Measurements from ENCODE around the gene CEP112. TPM values are rescaled to one million over a fixed set of nuclear protein-coding genes. Genes with fewer than 3 reads are reported as not detected.

CEP112 gene
- total and polyA plus RNA-seq, 2 donors (not counting 1 experiment from before 2014, with no cell fraction given), result 5.4 to 6.4 TPM

DNA sequence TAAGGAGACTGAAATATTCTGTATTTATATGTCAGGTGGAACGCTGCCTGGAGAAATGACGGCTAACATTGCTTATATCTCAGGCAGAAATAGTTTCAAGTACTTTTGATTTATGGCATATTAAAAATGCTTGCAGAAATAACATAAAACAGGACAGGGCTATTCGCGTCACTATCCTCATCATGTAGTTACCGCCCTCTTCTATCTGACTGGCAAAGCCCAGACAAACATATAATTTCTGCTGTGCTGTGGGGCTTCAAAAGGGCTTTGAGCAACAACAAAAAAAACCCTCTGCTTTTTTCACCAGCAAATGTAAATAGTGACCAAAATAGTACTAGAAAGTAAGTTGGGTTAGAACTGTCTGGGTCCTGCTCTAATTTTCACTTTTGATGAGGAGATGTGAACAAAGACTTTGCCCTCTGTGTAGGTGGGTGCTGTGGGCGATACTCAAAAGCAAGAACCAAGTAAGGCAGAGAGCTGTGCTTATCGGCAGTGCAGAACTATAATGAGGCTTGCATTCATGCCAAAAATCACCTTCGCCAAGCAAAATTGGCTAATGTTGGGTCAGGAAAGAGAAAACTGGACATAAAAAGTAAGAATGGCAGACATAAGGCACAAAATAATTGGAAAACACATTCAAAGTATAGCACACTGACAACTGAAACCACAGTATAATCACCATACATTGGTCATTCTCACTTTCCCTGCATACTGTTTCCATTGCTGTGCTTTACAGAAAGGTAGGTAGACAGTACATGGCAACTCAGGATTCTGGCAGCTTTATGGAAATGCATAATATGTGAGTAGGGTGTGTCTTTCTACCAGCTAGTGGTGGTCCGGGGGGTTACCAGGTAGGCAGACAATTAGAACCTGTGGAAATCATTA lies 479.3 kb downstream of the CEP112 start:
- Histone ChIP-seq H3K9me3 (ENCODE audit: control insufficient read depth, insufficient read depth, low read depth, low read length) (no peaks in the 10 kb centered on the region), H3K27ac (ENCODE audit: insufficient read depth, low read length) (no peak overlapping the region), H2AFZ (ENCODE audit: low read length) (no peak overlapping the region), H3K4me3 (replicated peaks in 1 of 4; ENCODE audit: control extremely low read depth in 1 of 4, insufficient read depth in 1 of 4, low read depth in 3 of 4, low read length in 4 of 4) (no peak overlapping the region), H3K4me1 (ENCODE audit: control insufficient read depth, extremely low read depth, insufficient read depth, low read length) (no peaks in the 10 kb centered on the region), H3K4me2 (ENCODE audit: extremely low read depth, insufficient read depth, low read length) (no peak overlapping the region), H3K27me3 (ENCODE audit: control insufficient read depth, insufficient read depth, low read length) (no peaks in the 10 kb centered on the region), H3K9ac (ENCODE audit: insufficient read depth, low read length) (no peak overlapping the region), H3K79me2 (ENCODE audit: control insufficient read depth, insufficient read depth, low read length) (no peaks in the 10 kb centered on the region), H3K36me3 (ENCODE audit: control insufficient read depth, insufficient read depth, low read length) (no peaks in the 10 kb centered on the region), H4K20me1 (ENCODE audit: control insufficient read depth, extremely low read depth, insufficient read depth, low read length) (no peaks in the 10 kb centered on the region)
- TF ChIP-seq, protein P1, sequence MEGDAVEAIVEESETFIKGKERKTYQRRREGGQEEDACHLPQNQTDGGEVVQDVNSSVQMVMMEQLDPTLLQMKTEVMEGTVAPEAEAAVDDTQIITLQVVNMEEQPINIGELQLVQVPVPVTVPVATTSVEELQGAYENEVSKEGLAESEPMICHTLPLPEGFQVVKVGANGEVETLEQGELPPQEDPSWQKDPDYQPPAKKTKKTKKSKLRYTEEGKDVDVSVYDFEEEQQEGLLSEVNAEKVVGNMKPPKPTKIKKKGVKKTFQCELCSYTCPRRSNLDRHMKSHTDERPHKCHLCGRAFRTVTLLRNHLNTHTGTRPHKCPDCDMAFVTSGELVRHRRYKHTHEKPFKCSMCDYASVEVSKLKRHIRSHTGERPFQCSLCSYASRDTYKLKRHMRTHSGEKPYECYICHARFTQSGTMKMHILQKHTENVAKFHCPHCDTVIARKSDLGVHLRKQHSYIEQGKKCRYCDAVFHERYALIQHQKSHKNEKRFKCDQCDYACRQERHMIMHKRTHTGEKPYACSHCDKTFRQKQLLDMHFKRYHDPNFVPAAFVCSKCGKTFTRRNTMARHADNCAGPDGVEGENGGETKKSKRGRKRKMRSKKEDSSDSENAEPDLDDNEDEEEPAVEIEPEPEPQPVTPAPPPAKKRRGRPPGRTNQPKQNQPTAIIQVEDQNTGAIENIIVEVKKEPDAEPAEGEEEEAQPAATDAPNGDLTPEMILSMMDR (conservative IDR thresholded peaks at IDR 0.05 in 1 of 2, IDR thresholded peaks at IDR 0.05 in 1 of 2; ENCODE audit: low read depth in 1 of 2, low read length in 2 of 2), result no peak
- no peak for TF ChIP-seq EZH2 (IDR thresholded peaks at IDR 0.05; ENCODE audit: low read length, missing control alignments)
- DNase-seq (ENCODE audit: low read depth in 2 of 2), result peak in 1 of 2 donors; percentile 7

DNA sequence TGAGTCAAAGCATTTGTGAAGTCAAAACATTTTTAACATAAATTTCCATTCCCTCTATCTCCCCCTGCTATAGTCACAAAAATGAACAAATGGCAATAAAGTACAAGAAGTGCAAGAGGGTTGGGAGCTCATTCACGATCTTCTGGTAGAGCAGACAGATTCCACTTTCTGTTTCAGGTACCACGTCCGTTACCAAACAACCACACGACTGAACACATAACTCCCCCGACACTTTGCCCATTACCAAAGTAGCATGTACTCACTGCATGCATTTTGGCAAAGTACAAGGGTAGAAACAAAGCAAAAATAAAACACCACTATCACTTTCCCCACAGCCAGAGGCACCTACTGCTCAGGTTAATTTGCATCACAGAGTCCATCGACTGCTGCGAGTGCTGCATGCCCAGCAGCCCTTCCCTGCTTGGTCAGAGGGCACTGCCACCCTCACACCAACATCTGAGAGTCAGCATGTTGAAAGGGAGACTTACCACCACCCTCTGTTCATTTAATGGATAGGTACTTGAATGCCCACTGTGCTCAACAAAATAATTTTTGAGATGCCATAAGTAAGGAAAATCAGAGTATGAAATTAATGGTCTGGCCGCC lies 480.2 kb downstream of the CEP112 start:
- Histone ChIP-seq H3K4me3 (replicated peaks in 1 of 4; ENCODE audit: control extremely low read depth in 1 of 4, insufficient read depth in 1 of 4, low read depth in 3 of 4, low read length in 4 of 4) (no peak overlapping the region), H3K27ac (ENCODE audit: insufficient read depth, low read length) (no peak overlapping the region), H3K4me1 (ENCODE audit: control insufficient read depth, extremely low read depth, insufficient read depth, low read length) (no peaks in the 10 kb centered on the region), H3K9me3 (ENCODE audit: control insufficient read depth, insufficient read depth, low read depth, low read length) (no peaks in the 10 kb centered on the region), H3K9ac (ENCODE audit: insufficient read depth, low read length) (no peak overlapping the region), H3K79me2 (ENCODE audit: control insufficient read depth, insufficient read depth, low read length) (no peaks in the 10 kb centered on the region), H3K36me3 (ENCODE audit: control insufficient read depth, insufficient read depth, low read length) (no peaks in the 10 kb centered on the region), H2AFZ (ENCODE audit: low read length) (no peak overlapping the region), H3K4me2 (ENCODE audit: extremely low read depth, insufficient read depth, low read length) (no peak overlapping the region), H3K27me3 (ENCODE audit: control insufficient read depth, insufficient read depth, low read length) (no peaks in the 10 kb centered on the region), H4K20me1 (ENCODE audit: control insufficient read depth, extremely low read depth, insufficient read depth, low read length) (no peaks in the 10 kb centered on the region)
- TF ChIP-seq, protein P1 (conservative IDR thresholded peaks at IDR 0.05 in 1 of 2, IDR thresholded peaks at IDR 0.05 in 1 of 2; ENCODE audit: low read depth in 1 of 2, low read length in 2 of 2), result no peak
- TF ChIP-seq EZH2 (IDR thresholded peaks at IDR 0.05; ENCODE audit: low read length, missing control alignments), result no peak
- no peak for DNase-seq (ENCODE audit: low read depth in 2 of 2)

DNA sequence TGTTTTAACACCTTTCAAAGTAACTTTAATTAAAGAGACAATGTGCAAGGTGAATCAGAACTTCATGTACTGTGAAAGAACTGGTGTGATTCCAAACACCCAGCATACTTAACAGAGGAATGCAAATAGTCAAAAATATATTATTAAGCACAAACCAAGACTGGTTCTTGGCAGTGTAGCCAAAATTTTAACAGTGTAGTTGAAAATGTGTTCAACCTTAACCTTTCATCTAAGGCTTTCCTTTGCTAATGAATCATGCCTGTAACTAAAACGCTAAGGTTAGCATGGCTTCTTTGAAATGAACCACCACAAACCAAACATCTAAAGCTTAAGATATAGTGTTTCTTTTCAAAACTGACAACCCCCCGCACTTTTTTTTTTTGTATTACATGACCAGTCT lies 484.2 kb downstream of the CEP112 start:
- Histone ChIP-seq H3K4me2 (ENCODE audit: extremely low read depth, insufficient read depth, low read length) (no peak overlapping the region), H3K4me3 (replicated peaks in 1 of 4; ENCODE audit: control extremely low read depth in 1 of 4, insufficient read depth in 1 of 4, low read depth in 3 of 4, low read length in 4 of 4) (no peak overlapping the region), H3K27me3 (ENCODE audit: control insufficient read depth, insufficient read depth, low read length) (no peaks in the 10 kb centered on the region), H2AFZ (ENCODE audit: low read length) (no peak overlapping the region), H4K20me1 (ENCODE audit: control insufficient read depth, extremely low read depth, insufficient read depth, low read length) (no peaks in the 10 kb centered on the region), H3K9ac (ENCODE audit: insufficient read depth, low read length) (no peak overlapping the region), H3K36me3 (ENCODE audit: control insufficient read depth, insufficient read depth, low read length) (no peaks in the 10 kb centered on the region), H3K27ac (ENCODE audit: insufficient read depth, low read length) (no peak overlapping the region), H3K4me1 (ENCODE audit: control insufficient read depth, extremely low read depth, insufficient read depth, low read length) (no peaks in the 10 kb centered on the region), H3K79me2 (ENCODE audit: control insufficient read depth, insufficient read depth, low read length) (no peaks in the 10 kb centered on the region), H3K9me3 (ENCODE audit: control insufficient read depth, insufficient read depth, low read depth, low read length) (no peaks in the 10 kb centered on the region)
- DNase-seq (ENCODE audit: low read depth in 2 of 2), result peak in 1 of 2 donors; percentile 67
- TF ChIP-seq, protein P1 (conservative IDR thresholded peaks at IDR 0.05 in 1 of 2, IDR thresholded peaks at IDR 0.05 in 1 of 2; ENCODE audit: low read depth in 1 of 2, low read length in 2 of 2), result no peak
- no peak for TF ChIP-seq EZH2 (IDR thresholded peaks at IDR 0.05; ENCODE audit: low read length, missing control alignments)

All from fibroblast of lung (primary cell).